GM20000 (cell line): ENCODE measurements around the gene KCTD2.

Source experiments
- DNase-seq: peaks from one replicate; pipeline ENCODE4 v3.0.0; 2012; ENCODE audit warnings: low spot score
- CTCF ChIP-seq: IDR thresholded peaks from 2 replicates; pipeline ENCODE4 v1.5.1; 2012; ENCODE audit warnings: mild to moderate bottlenecking, control low read depth; ENCODE audit errors: extremely low read depth, missing control alignments

KCTD2 gene

GRCh38 chr17:75110234-75110937 is 63.4 kb downstream of the KCTD2 start:
- no peak for TF ChIP-seq CTCF
- DNase-seq: no peak

- DNase-seq: no peak
- no peak for TF ChIP-seq CTCF
These were observed 64.8 kb downstream of the KCTD2 start for GRCh38 chr17:75111777-75112335.

- DNase-seq: peak; percentile 86
- TF ChIP-seq CTCF: peak; percentile 83
These were observed 67.0 kb downstream of the KCTD2 start for GRCh38 chr17:75113798-75114551.

- TF ChIP-seq CTCF: no peak
- DNase-seq: peak; percentile 71
These were observed 67.7 kb downstream of the KCTD2 start for GRCh38 chr17:75114552-75115314.
